IMR-90 (cell line): ENCODE data around the gene UBASH3A. TPM values are rescaled to one million over a fixed set of nuclear protein-coding genes. Genes with fewer than 3 reads are reported as not detected.

Source experiments
- ATAC-seq: fragments of 200-7000 bp; cut with Tn5 transposase; 2 replicates; pipeline ENCODE4 v1.9.1; 2020; ENCODE audit warnings: low read depth, mild to moderate bottlenecking, moderate library complexity
- BruUV-seq: library from RNA; stranded (reverse); fragments of 400-500 nt; replicated peaks from 2 replicates; lab custom pipeline; 2021; lab: Mats Ljungman, UMichigan
- CTCF ChIA-PET: fragments of 300-600 bp; formaldehyde crosslinking; extraction: SDS; loops from one replicate; lab custom pipeline; 2021; ENCODE audit warnings: antibody characterized with exemption; lab: Yijun Ruan, JAX
- POLR2A ChIA-PET: fragments of 300-600 bp; sonication (Branson Sonifier 250); formaldehyde crosslinking; loops from one replicate; lab custom pipeline; 2022; ENCODE audit warnings: antibody characterized with exemption; ENCODE audit not compliant: unreplicated experiment; lab: Charles Lee
- DNase-seq: peaks from one replicate; pipeline ENCODE4 v3.0.0; 2013
- H2AFZ ChIP-seq: replicated peaks from 2 replicates; pipeline ENCODE3; 2013; ENCODE audit warnings: low read length, mild to moderate bottlenecking; ENCODE audit not compliant: poor library complexity
- H2AK5ac ChIP-seq: 2 replicates; pipeline ENCODE4 v1.6.1; 2013; ENCODE audit warnings: low read depth, low read length, inconsistent platforms
- H2AK9ac ChIP-seq: replicated peaks from 2 replicates; pipeline ENCODE3; 2013; ENCODE audit warnings: mild to moderate bottlenecking, low read depth, low read length, moderate library complexity; ENCODE audit not compliant: poor library complexity
- H2BK120ac ChIP-seq: 2 replicates; pipeline ENCODE4 v1.6.1; 2013; ENCODE audit warnings: low read depth, low read length, inconsistent platforms
- H2BK15ac ChIP-seq: 3 replicates; pipeline ENCODE4 v1.6.1; 2013; ENCODE audit warnings: low read depth, low read length, inconsistent platforms
- H2BK20ac ChIP-seq: 2 replicates; pipeline ENCODE4 v1.6.1; 2013; ENCODE audit warnings: low read depth, mild to moderate bottlenecking, inconsistent platforms, low read length, moderate library complexity
- H2BK5ac ChIP-seq: 2 replicates; pipeline ENCODE4 v1.6.1; 2013; ENCODE audit warnings: mild to moderate bottlenecking, low read depth, low read length, inconsistent platforms; ENCODE audit not compliant: poor library complexity, severe bottlenecking
- H3K14ac ChIP-seq: replicated peaks from 2 replicates; pipeline ENCODE4 v1.6.1; 2013; ENCODE audit warnings: low read depth, low read length, inconsistent platforms
- H3K18ac ChIP-seq: 2 replicates; pipeline ENCODE4 v1.6.1; 2013; ENCODE audit warnings: low read depth, low read length, control low read depth
- H3K23ac ChIP-seq: 2 replicates; pipeline ENCODE4 v1.6.1; 2013; ENCODE audit warnings: low read depth, low read length, inconsistent platforms
- H3K27ac ChIP-seq: 2 replicates; pipeline ENCODE4 v1.5.1; 2013; ENCODE audit warnings: mild to moderate bottlenecking, control low read depth, low read length; ENCODE audit not compliant: insufficient read depth
- H3K27me3 ChIP-seq: 2 replicates; pipeline ENCODE4 v1.6.1; 2013; ENCODE audit warnings: low read length; ENCODE audit not compliant: control insufficient read depth, insufficient read depth
- H3K36me3 ChIP-seq: 2 replicates; pipeline ENCODE4 v1.6.1; 2013; ENCODE audit warnings: low read length, mixed read lengths; ENCODE audit not compliant: control insufficient read depth, insufficient read depth
- H3K4ac ChIP-seq: 2 replicates; pipeline ENCODE4 v1.6.1; 2013; ENCODE audit warnings: low read depth, low read length, inconsistent platforms
- H3K4me1 ChIP-seq: 2 replicates; pipeline ENCODE4 v1.6.1; 2013; ENCODE audit warnings: low read length, mixed read lengths; ENCODE audit not compliant: control insufficient read depth, insufficient read depth
- H3K4me2 ChIP-seq: 2 replicates; pipeline ENCODE4 v1.6.1; 2013; ENCODE audit warnings: low read depth, mild to moderate bottlenecking, control low read depth, low read length, moderate library complexity
- H3K4me3 ChIP-seq: 2 replicates; pipeline ENCODE4 v1.5.1; 2013; ENCODE audit warnings: low read depth, mild to moderate bottlenecking, control low read depth, low read length, moderate library complexity; ENCODE audit not compliant: insufficient read depth
- H3K56ac ChIP-seq: 2 replicates; pipeline ENCODE4 v1.6.1; 2013; ENCODE audit warnings: low read length, inconsistent platforms; ENCODE audit not compliant: insufficient read depth; ENCODE audit errors: extremely low read depth
- H3K79me1 ChIP-seq, 2 experiments: 2 replicates each; pipeline ENCODE4 v1.6.1; 2013; ENCODE audit warnings: low read length in 2 of 2, inconsistent platforms in 1 of 2, low read depth in 1 of 2
- H3K9ac ChIP-seq: 2 replicates; pipeline ENCODE4 v1.6.1; 2013; ENCODE audit warnings: low read depth, low read length, control low read depth
- H3K9me1 ChIP-seq: 2 replicates; pipeline ENCODE4 v1.6.1; 2013; ENCODE audit warnings: low read length, inconsistent platforms; ENCODE audit not compliant: insufficient read depth
- H3K9me3 ChIP-seq: 2 replicates; pipeline ENCODE4 v1.6.1; 2013; ENCODE audit warnings: low read length; ENCODE audit not compliant: control insufficient read depth, insufficient read depth
- H4K20me1 ChIP-seq: 2 replicates; pipeline ENCODE4 v1.6.1; 2013; ENCODE audit warnings: low read length, inconsistent platforms; ENCODE audit not compliant: insufficient read depth
- H4K5ac ChIP-seq: 2 replicates; pipeline ENCODE4 v1.6.1; 2013; ENCODE audit warnings: mild to moderate bottlenecking, low read depth, low read length, control low read depth
- H4K8ac ChIP-seq, 2 experiments: 2 replicates each; pipeline ENCODE4 v1.6.1; 2013; ENCODE audit warnings: low read depth in 2 of 2, low read length in 2 of 2, control low read depth in 1 of 2, inconsistent platforms in 1 of 2
- H4K91ac ChIP-seq: 2 replicates; pipeline ENCODE4 v1.6.1; 2013; ENCODE audit warnings: low read depth, low read length, inconsistent platforms; ENCODE audit not compliant: insufficient read depth
- BHLHE40 ChIP-seq: fragments of 150-350 bp; IDR thresholded peaks from 2 replicates; pipeline ENCODE4 v1.6.1; 2016; ENCODE audit warnings: mild to moderate bottlenecking, low read depth, low read length
- CEBPB ChIP-seq: IDR thresholded peaks from 2 replicates; pipeline ENCODE4 v1.6.1; 2012; ENCODE audit warnings: low read depth, low read length, improper control_type of control experiment
- CHD1 ChIP-seq: IDR thresholded peaks from 2 replicates; pipeline ENCODE4 v1.6.1; 2012; ENCODE audit warnings: low read depth, low read length, improper control_type of control experiment
- FOS ChIP-seq: fragments of 150-350 bp; IDR thresholded peaks from 2 replicates; pipeline ENCODE4 v1.6.1; 2016; ENCODE audit warnings: low read depth, low read length
- MAFK ChIP-seq: IDR thresholded peaks from 2 replicates; pipeline ENCODE4 v1.6.1; 2012; ENCODE audit warnings: low read depth, low read length, improper control_type of control experiment
- MAZ ChIP-seq: IDR thresholded peaks from 2 replicates; pipeline ENCODE4 v1.6.1; 2012; ENCODE audit warnings: low read depth, mild to moderate bottlenecking, low read length, improper control_type of control experiment, moderate library complexity, borderline replicate concordance
- MXI1 ChIP-seq: IDR thresholded peaks from 2 replicates; pipeline ENCODE4 v1.6.1; 2012; ENCODE audit warnings: low read depth, mild to moderate bottlenecking, low read length, moderate library complexity, borderline replicate concordance
- NFE2L2 ChIP-seq: fragments of 150-350 bp; IDR thresholded peaks from 2 replicates; pipeline ENCODE4 v1.6.1; 2016; ENCODE audit warnings: low read depth, mild to moderate bottlenecking, low read length
- POLR2A ChIP-seq: IDR thresholded peaks from 2 replicates; pipeline ENCODE4 v1.6.1; 2012; ENCODE audit warnings: mild to moderate bottlenecking, low read depth, low read length
- RAD21 ChIP-seq: IDR thresholded peaks from 2 replicates; pipeline ENCODE4 v1.6.1; 2012; ENCODE audit warnings: low read length, improper control_type of control experiment
- RCOR1 ChIP-seq: IDR thresholded peaks from 2 replicates; pipeline ENCODE4 v1.6.1; 2012; ENCODE audit warnings: mild to moderate bottlenecking, low read length, improper control_type of control experiment; ENCODE audit not compliant: insufficient replicate concordance
- RFX5 ChIP-seq: IDR thresholded peaks from 2 replicates; pipeline ENCODE4 v1.8.0; 2012; ENCODE audit warnings: low read depth, mild to moderate bottlenecking, low read length, moderate library complexity
- SMC3 ChIP-seq: fragments of 150-350 bp; IDR thresholded peaks from 2 replicates; pipeline ENCODE4 v1.6.1; 2016; ENCODE audit warnings: low read depth, mild to moderate bottlenecking, antibody characterized with exemption, low read length, moderate library complexity
- USF2 ChIP-seq: fragments of 150-350 bp; IDR thresholded peaks from 2 replicates; pipeline ENCODE4 v1.6.1; 2017; ENCODE audit warnings: mild to moderate bottlenecking, antibody characterized with exemption, low read length, low read depth
- dilution Hi-C: fragments of 300-500 bp; cut with HindIII; formaldehyde crosslinking; loops from one replicate; pipeline ENCODE4 v1.14.3; 2018; ENCODE audit warnings: low sequenced_read_pairs; ENCODE audit not compliant: unreplicated experiment
- in situ Hi-C: fragments of 300-500 bp; cut with MboI; formaldehyde crosslinking; loops from 3 replicates; pipeline ENCODE4 v1.14.3; 2019; ENCODE audit warnings: low sequenced_read_pairs, inconsistent platforms, mixed read lengths
- intact Hi-C: fragments of 100-400 bp; cut with micrococcal nuclease; formaldehyde crosslinking; loops from 2 replicates; pipeline ENCODE4 v1.10.0; 2022
- polyA plus RNA-seq, 3 experiments: library from polyadenylated mRNA; depleted of rRNA; stranded (reverse); fragments of >200 nt; gene quantifications; 2 replicates each; pipeline ENCODE4 v1.2.3, GENCODE V29; 2012; ENCODE audit warnings: low replicate concordance in 1 of 3
- total RNA-seq: library from RNA; depleted of rRNA; stranded (reverse); fragments of >200 nt; gene quantifications from 2 replicates; pipeline ENCODE4 v1.2.3, GENCODE V29; 2012
- TF ChIP-seq, protein P1 (sequence below): fragments of 150-350 bp; IDR thresholded peaks from 2 replicates; pipeline ENCODE4 v1.6.1; 2016; ENCODE audit warnings: low read depth, mild to moderate bottlenecking, low read length, moderate library complexity, borderline replicate concordance
- TF ChIP-seq, protein P2 (sequence below): conservative IDR thresholded peaks from 2 replicates; pipeline ENCODE4 v1.5.1; 2012; ENCODE audit warnings: mild to moderate bottlenecking, low read depth, low read length, improper control_type of control experiment

The UBASH3A gene
- total and polyA plus RNA-seq, 2 of the 4 experiments (the other 2 are of a cell fraction) = not detected

GRCh38 chr21:42435833-42436232 lies 32.1 kb downstream of the UBASH3A start:
- H3K18ac ChIP-seq = no peak overlapping the region
- no peak overlapping the region for H3K56ac ChIP-seq
- H3K27ac ChIP-seq = no peak overlapping the region
- in situ Hi-C loops = no loop called here
- no peak overlapping the region for H2AFZ ChIP-seq
- no TSS peak for BruUV-seq
- H2BK120ac ChIP-seq = no peak overlapping the region
- no peak overlapping the region for H3K23ac ChIP-seq
- H3K36me3 ChIP-seq = no peaks in the 10 kb centered on the region
- H3K4me1 ChIP-seq = no peaks in the 10 kb centered on the region
- H3K27me3 ChIP-seq = no peaks in the 10 kb centered on the region; the same call in 1 of the 2 replicates
- H4K91ac ChIP-seq = no peak overlapping the region
- dilution Hi-C loops = no loop called here
- H3K14ac ChIP-seq = no peak overlapping the region
- no peak overlapping the region for H3K4ac ChIP-seq
- no peak overlapping the region for H2AK9ac ChIP-seq
- ATAC-seq (no peak), DNase-seq (no peak)
- H4K20me1 ChIP-seq = no peaks in the 10 kb centered on the region
- H3K9ac ChIP-seq = no peak overlapping the region
- intact Hi-C loops = no loop called here
- CTCF ChIA-PET = no interaction called here
- no peak overlapping the region for H3K4me2 ChIP-seq
- H3K4me3 ChIP-seq = no peak overlapping the region
- H2BK15ac ChIP-seq = no peak overlapping the region
- no peaks in the 10 kb centered on the region for H3K79me1 ChIP-seq
- H2AK5ac ChIP-seq = no peak overlapping the region
- no peaks in the 10 kb centered on the region; the same call in none of the 2 replicates for H3K9me3 ChIP-seq
- no peak overlapping the region for H4K8ac ChIP-seq
- no peak overlapping the region for H2BK5ac ChIP-seq
- no peak for TF ChIP-seq NFE2L2
- no peak for TF ChIP-seq SMC3
- TF ChIP-seq CEBPB = no peak
- TF ChIP-seq BHLHE40 = no peak
- TF ChIP-seq RAD21 = no peak
- no peak for TF ChIP-seq FOS
- TF ChIP-seq RFX5 = no peak
- TF ChIP-seq, protein P1, sequence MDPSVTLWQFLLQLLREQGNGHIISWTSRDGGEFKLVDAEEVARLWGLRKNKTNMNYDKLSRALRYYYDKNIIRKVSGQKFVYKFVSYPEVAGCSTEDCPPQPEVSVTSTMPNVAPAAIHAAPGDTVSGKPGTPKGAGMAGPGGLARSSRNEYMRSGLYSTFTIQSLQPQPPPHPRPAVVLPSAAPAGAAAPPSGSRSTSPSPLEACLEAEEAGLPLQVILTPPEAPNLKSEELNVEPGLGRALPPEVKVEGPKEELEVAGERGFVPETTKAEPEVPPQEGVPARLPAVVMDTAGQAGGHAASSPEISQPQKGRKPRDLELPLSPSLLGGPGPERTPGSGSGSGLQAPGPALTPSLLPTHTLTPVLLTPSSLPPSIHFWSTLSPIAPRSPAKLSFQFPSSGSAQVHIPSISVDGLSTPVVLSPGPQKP = no peak
- no peak for TF ChIP-seq RCOR1
- TF ChIP-seq, protein P2, sequence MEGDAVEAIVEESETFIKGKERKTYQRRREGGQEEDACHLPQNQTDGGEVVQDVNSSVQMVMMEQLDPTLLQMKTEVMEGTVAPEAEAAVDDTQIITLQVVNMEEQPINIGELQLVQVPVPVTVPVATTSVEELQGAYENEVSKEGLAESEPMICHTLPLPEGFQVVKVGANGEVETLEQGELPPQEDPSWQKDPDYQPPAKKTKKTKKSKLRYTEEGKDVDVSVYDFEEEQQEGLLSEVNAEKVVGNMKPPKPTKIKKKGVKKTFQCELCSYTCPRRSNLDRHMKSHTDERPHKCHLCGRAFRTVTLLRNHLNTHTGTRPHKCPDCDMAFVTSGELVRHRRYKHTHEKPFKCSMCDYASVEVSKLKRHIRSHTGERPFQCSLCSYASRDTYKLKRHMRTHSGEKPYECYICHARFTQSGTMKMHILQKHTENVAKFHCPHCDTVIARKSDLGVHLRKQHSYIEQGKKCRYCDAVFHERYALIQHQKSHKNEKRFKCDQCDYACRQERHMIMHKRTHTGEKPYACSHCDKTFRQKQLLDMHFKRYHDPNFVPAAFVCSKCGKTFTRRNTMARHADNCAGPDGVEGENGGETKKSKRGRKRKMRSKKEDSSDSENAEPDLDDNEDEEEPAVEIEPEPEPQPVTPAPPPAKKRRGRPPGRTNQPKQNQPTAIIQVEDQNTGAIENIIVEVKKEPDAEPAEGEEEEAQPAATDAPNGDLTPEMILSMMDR = no peak
- no peak for TF ChIP-seq MXI1
- no peak for TF ChIP-seq CHD1
- no peak for TF ChIP-seq USF2
- no peak for TF ChIP-seq MAZ
- TF ChIP-seq POLR2A = no peak
- no peak for TF ChIP-seq MAFK
- no peaks in the 10 kb centered on the region for H3K9me1 ChIP-seq
- no peak overlapping the region for H4K5ac ChIP-seq
- POLR2A ChIA-PET = no interaction called here
- H2BK20ac ChIP-seq = no peak overlapping the region
